ENCODE measurements around the gene ANKRD23.

GRCh38 chr2:96808176-96808837 lies 35.5 kb downstream of the ANKRD23 start:
- TF ChIP-seq POLR2AphosphoS5 (IDR thresholded peaks at IDR 0.05; ENCODE audit: low read depth, low read length) (no peak), REST (IDR thresholded peaks at IDR 0.05; ENCODE audit: insufficient read depth in 1 of 2, low read depth in 2 of 2, low read length in 2 of 2) (no peak), FOXP2 (optimal IDR thresholded peaks at IDR 0.05; ENCODE audit: borderline replicate concordance, extremely low read depth, extremely low read length, insufficient read depth) (no peak), SIN3A (IDR thresholded peaks at IDR 0.05; ENCODE audit: borderline replicate concordance, insufficient read depth, low read length) (no peak), TAF1 (IDR thresholded peaks at IDR 0.05; ENCODE audit: borderline replicate concordance, insufficient read depth, low read length) (no peak)

Data from PFSK-1 (cell line).